ENCODE measurements around the gene FGFR2.

Gene FGFR2

GRCh38 chr10:121539786-121540185, 58.5 kb downstream of the FGFR2 start:
- no peak for TF ChIP-seq CTCF (IDR thresholded peaks at IDR 0.05)
- H3K9me3 ChIP-seq: no peaks in the 10 kb centered on the region
- H3K27me3 ChIP-seq: no peaks in the 10 kb centered on the region
- H3K4me3 ChIP-seq (ENCODE audit: low read depth in 1 of 2, low read length in 1 of 2): no peak overlapping the region
- H3K36me3 ChIP-seq: no peaks in the 10 kb centered on the region
- no peak overlapping the region for H3K27ac ChIP-seq
- H3K4me1 ChIP-seq (ENCODE audit: control insufficient read depth in 1 of 2, insufficient read depth in 1 of 2, low read depth in 1 of 2, low read length in 1 of 2): no peaks in the 10 kb centered on the region

- no peaks in the 10 kb centered on the region for H3K27me3 ChIP-seq
- H3K36me3 ChIP-seq: no peaks in the 10 kb centered on the region
- no peak overlapping the region for H3K27ac ChIP-seq
- H3K9me3 ChIP-seq: no peaks in the 10 kb centered on the region
- H3K4me3 ChIP-seq (ENCODE audit: low read depth in 1 of 2, low read length in 1 of 2): no peak overlapping the region
- no peak for TF ChIP-seq CTCF (IDR thresholded peaks at IDR 0.05)
- H3K4me1 ChIP-seq (ENCODE audit: control insufficient read depth in 1 of 2, insufficient read depth in 1 of 2, low read depth in 1 of 2, low read length in 1 of 2): peaks cover 0 to 2% of the 10 kb centered on the region in 2 experiments
Observed at GRCh38 chr10:121536310-121536913, 61.8 kb downstream of the FGFR2 start.

GRCh38 chr10:121535381-121535780, 62.9 kb downstream of the FGFR2 start:
- peaks cover 0 to 8% of the 10 kb centered on the region in 2 experiments for H3K4me1 ChIP-seq (ENCODE audit: control insufficient read depth in 1 of 2, insufficient read depth in 1 of 2, low read depth in 1 of 2, low read length in 1 of 2)
- H3K27ac ChIP-seq: no peak overlapping the region
- no peaks in the 10 kb centered on the region for H3K9me3 ChIP-seq
- H3K36me3 ChIP-seq: no peaks in the 10 kb centered on the region
- H3K27me3 ChIP-seq: no peaks in the 10 kb centered on the region
- no peak overlapping the region for H3K4me3 ChIP-seq (ENCODE audit: low read depth in 1 of 2, low read length in 1 of 2)
- no peak for TF ChIP-seq CTCF (IDR thresholded peaks at IDR 0.05)

- Histone ChIP-seq H3K9me3 (no peaks in the 10 kb centered on the region), H3K4me3 (ENCODE audit: low read depth in 1 of 2, low read length in 1 of 2) (no peak overlapping the region), H3K27ac (no peak overlapping the region), H3K36me3 (no peaks in the 10 kb centered on the region), H3K27me3 (no peaks in the 10 kb centered on the region), H3K4me1 (ENCODE audit: control insufficient read depth in 1 of 2, insufficient read depth in 1 of 2, low read depth in 1 of 2, low read length in 1 of 2) (peaks cover 0 to 17% of the 10 kb centered on the region in 2 experiments)
- TF ChIP-seq CTCF (IDR thresholded peaks at IDR 0.05): no peak
Observed at GRCh38 chr10:121532292-121532864, 65.9 kb downstream of the FGFR2 start.

- no peak overlapping the region for H3K4me3 ChIP-seq (ENCODE audit: low read depth in 1 of 2, low read length in 1 of 2)
- no peak overlapping the region for H3K27ac ChIP-seq
- no peaks in the 10 kb centered on the region for H3K36me3 ChIP-seq
- H3K4me1 ChIP-seq (ENCODE audit: control insufficient read depth in 1 of 2, insufficient read depth in 1 of 2, low read depth in 1 of 2, low read length in 1 of 2): peaks cover 0 to 23% of the 10 kb centered on the region in 2 experiments
- H3K9me3 ChIP-seq: no peaks in the 10 kb centered on the region
- no peak for TF ChIP-seq CTCF (IDR thresholded peaks at IDR 0.05)
- H3K27me3 ChIP-seq: no peaks in the 10 kb centered on the region
Observed at GRCh38 chr10:121531830-121532178, 66.4 kb downstream of the FGFR2 start.

All from neutrophil (primary cell).